OCI-LY3 (cell line): ENCODE measurements around the gene PTPRD.

Experiments
- H2AFZ ChIP-seq: fragments of 200-600, 300-600 bp; shearing (Covaris generic); 2 replicates; pipeline ENCODE4 v1.6.0; 2014; ENCODE audit warnings: antibody characterized with exemption, low read depth, low read length
- H3K27ac ChIP-seq: fragments of 200-600, 300-600 bp; sonication (generic); 2 replicates; pipeline ENCODE4 v1.5.1; 2014; ENCODE audit warnings: mild to moderate bottlenecking, low read length, moderate library complexity, mixed read lengths
- H3K27me3 ChIP-seq: fragments of 200-600, 300-600 bp; sonication (generic); 2 replicates; pipeline ENCODE4 v1.6.1; 2014; ENCODE audit warnings: low read depth, low read length, mixed read lengths
- H3K36me3 ChIP-seq: fragments of 200-600, 300-600 bp; sonication (generic); replicated peaks from 2 replicates; pipeline ENCODE3; 2014; ENCODE audit warnings: low read depth, low read length, mixed read lengths
- H3K4me1 ChIP-seq: fragments of 300-600, 200-600 bp; sonication (generic); 2 replicates; pipeline ENCODE4 v1.6.1; 2014; ENCODE audit warnings: low read length, mixed read lengths
- H3K4me2 ChIP-seq: fragments of 200-600, 300-600 bp; sonication (generic); 2 replicates; pipeline ENCODE4 v1.6.1; 2014; ENCODE audit warnings: low read length, mixed read lengths
- H3K4me3 ChIP-seq: fragments of 300-600, 200-600 bp; sonication (generic); 2 replicates; pipeline ENCODE4 v1.5.1; 2014; ENCODE audit warnings: antibody characterized with exemption, mild to moderate bottlenecking, low read length, moderate library complexity
- H3K79me2 ChIP-seq: fragments of 300-600, 200-600 bp; shearing (Covaris generic); 2 replicates; pipeline ENCODE4 v1.6.1; 2014; ENCODE audit warnings: mild to moderate bottlenecking, low read length, mixed read lengths
- H3K9ac ChIP-seq: fragments of 300-600, 200-600 bp; shearing (Covaris generic); 2 replicates; pipeline ENCODE4 v1.6.0; 2014; ENCODE audit warnings: mild to moderate bottlenecking, low read length, moderate library complexity
- H3K9me3 ChIP-seq: fragments of 200-600, 300-600 bp; shearing (Covaris generic); 2 replicates; pipeline ENCODE4 v1.6.1; 2014; ENCODE audit warnings: low read length, mixed read lengths; ENCODE audit not compliant: insufficient read depth
- H4K20me1 ChIP-seq: fragments of 200-600, 300-600 bp; sonication (generic); 2 replicates; pipeline ENCODE4 v1.6.1; 2016; ENCODE audit warnings: low read length, mixed read lengths; ENCODE audit not compliant: insufficient read depth
- EZH2phosphoT487 ChIP-seq: fragments of 200-600 bp; shearing (Covaris generic); IDR thresholded peaks from 2 replicates; pipeline ENCODE4 v1.6.1; 2018; ENCODE audit warnings: antibody characterized with exemption, mixed run types, low read depth
- TF ChIP-seq, protein P1 (sequence below): fragments of 200-600, 300-600 bp; sonication (generic); IDR thresholded peaks from 2 replicates; pipeline ENCODE4 v1.5.1; 2014; ENCODE audit warnings: antibody characterized with exemption, low read length, low read depth

The PTPRD gene

GRCh38 chr9:8549214-8549613 is 2063.6 kb downstream of the PTPRD start:
- Histone ChIP-seq H3K27ac (no peak overlapping the region), H4K20me1 (no peaks in the 10 kb centered on the region), H3K4me2 (no peak overlapping the region), H3K79me2 (no peaks in the 10 kb centered on the region), H2AFZ (no peak overlapping the region), H3K36me3 (no peaks in the 10 kb centered on the region), H3K9ac (no peak overlapping the region), H3K4me3 (no peak overlapping the region), H3K9me3 (no peaks in the 10 kb centered on the region), H3K27me3 (no peaks in the 10 kb centered on the region), H3K4me1 (no peaks in the 10 kb centered on the region)
- TF ChIP-seq, protein P1, sequence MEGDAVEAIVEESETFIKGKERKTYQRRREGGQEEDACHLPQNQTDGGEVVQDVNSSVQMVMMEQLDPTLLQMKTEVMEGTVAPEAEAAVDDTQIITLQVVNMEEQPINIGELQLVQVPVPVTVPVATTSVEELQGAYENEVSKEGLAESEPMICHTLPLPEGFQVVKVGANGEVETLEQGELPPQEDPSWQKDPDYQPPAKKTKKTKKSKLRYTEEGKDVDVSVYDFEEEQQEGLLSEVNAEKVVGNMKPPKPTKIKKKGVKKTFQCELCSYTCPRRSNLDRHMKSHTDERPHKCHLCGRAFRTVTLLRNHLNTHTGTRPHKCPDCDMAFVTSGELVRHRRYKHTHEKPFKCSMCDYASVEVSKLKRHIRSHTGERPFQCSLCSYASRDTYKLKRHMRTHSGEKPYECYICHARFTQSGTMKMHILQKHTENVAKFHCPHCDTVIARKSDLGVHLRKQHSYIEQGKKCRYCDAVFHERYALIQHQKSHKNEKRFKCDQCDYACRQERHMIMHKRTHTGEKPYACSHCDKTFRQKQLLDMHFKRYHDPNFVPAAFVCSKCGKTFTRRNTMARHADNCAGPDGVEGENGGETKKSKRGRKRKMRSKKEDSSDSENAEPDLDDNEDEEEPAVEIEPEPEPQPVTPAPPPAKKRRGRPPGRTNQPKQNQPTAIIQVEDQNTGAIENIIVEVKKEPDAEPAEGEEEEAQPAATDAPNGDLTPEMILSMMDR, result no peak
- TF ChIP-seq EZH2phosphoT487, result no peak

DNA sequence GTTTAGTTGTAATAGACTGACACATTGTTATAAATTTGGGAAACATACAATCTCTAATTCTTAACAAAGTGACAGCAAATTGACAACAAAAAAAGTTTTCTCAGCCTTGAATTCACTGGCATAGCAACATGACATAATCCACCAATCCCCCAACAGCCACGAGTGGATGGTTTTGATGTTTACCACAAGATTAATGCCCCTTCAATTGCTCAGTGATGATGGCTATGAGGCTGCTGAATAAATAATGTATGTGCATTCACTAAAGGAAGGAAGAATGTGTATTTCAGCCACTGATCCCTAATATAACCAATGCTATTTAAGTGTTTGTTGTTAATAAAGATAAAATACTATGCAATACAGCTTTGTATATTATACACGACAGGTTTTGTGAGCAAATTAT is 2069.6 kb downstream of the PTPRD start:
- no peaks in the 10 kb centered on the region for H3K4me1 ChIP-seq
- H3K36me3 ChIP-seq, result no peaks in the 10 kb centered on the region
- no peak overlapping the region for H3K4me3 ChIP-seq
- H3K9ac ChIP-seq, result no peak overlapping the region
- H4K20me1 ChIP-seq, result no peaks in the 10 kb centered on the region
- no peaks in the 10 kb centered on the region for H3K27me3 ChIP-seq
- H3K27ac ChIP-seq, result no peak overlapping the region
- H2AFZ ChIP-seq, result no peak overlapping the region
- H3K9me3 ChIP-seq, result no peaks in the 10 kb centered on the region
- TF ChIP-seq, protein P1, result no peak
- no peak for TF ChIP-seq EZH2phosphoT487
- H3K79me2 ChIP-seq, result no peaks in the 10 kb centered on the region
- H3K4me2 ChIP-seq, result no peak overlapping the region

DNA sequence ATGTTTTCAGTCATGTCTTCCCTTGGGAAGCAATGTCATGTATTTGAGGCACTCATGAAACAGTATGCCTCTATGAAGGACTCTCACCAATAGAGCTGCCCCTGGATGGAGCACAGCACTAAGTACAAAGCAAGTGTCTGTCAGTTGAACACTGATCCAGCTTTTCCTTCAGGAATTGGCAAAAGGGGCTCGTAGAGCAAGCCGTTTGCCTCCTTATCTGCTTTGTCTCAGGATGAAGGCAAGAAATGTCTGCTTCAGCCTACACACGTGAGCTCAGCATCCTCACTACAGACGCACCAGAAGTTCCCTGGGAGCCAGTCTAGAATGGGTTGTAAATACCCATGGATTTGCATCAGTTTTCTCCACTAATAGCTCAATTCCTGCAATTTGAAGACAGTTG is 2070.3 kb downstream of the PTPRD start:
- Histone ChIP-seq H4K20me1 (no peaks in the 10 kb centered on the region), H3K79me2 (no peaks in the 10 kb centered on the region), H3K9ac (no peak overlapping the region), H3K27ac (no peak overlapping the region), H3K9me3 (no peaks in the 10 kb centered on the region), H3K4me2 (no peak overlapping the region), H3K27me3 (no peaks in the 10 kb centered on the region), H3K36me3 (no peaks in the 10 kb centered on the region), H3K4me1 (no peaks in the 10 kb centered on the region), H2AFZ (no peak overlapping the region), H3K4me3 (no peak overlapping the region)
- TF ChIP-seq, protein P1, result no peak
- no peak for TF ChIP-seq EZH2phosphoT487

- H2AFZ ChIP-seq, result no peak overlapping the region
- H3K36me3 ChIP-seq, result no peaks in the 10 kb centered on the region
- no peaks in the 10 kb centered on the region for H3K79me2 ChIP-seq
- H3K4me3 ChIP-seq, result no peak overlapping the region
- H3K4me1 ChIP-seq, result no peaks in the 10 kb centered on the region
- H3K4me2 ChIP-seq, result no peak overlapping the region
- no peaks in the 10 kb centered on the region for H4K20me1 ChIP-seq
- TF ChIP-seq EZH2phosphoT487, result no peak
- TF ChIP-seq, protein P1, result no peak
- H3K9me3 ChIP-seq, result no peaks in the 10 kb centered on the region
- no peak overlapping the region for H3K27ac ChIP-seq
- H3K27me3 ChIP-seq, result no peaks in the 10 kb centered on the region
- no peak overlapping the region for H3K9ac ChIP-seq
Observed at GRCh38 chr9:8539681-8540197, 2073.1 kb downstream of the PTPRD start.
